Hepatic stellate cell (primary cell): Measurements from ENCODE around the gene GOLGA8K.
"Not testable (repeated sequence)": the region's sequence is repeated elsewhere in the genome, so short reads cannot be mapped to it uniquely, and the experiment has no call there.

ENCODE experiments used
- DNase-seq: peaks from one replicate; pipeline ENCODE4 v3.0.0; 2011; ENCODE audit warnings: low spot score

The GOLGA8K gene

DNA sequence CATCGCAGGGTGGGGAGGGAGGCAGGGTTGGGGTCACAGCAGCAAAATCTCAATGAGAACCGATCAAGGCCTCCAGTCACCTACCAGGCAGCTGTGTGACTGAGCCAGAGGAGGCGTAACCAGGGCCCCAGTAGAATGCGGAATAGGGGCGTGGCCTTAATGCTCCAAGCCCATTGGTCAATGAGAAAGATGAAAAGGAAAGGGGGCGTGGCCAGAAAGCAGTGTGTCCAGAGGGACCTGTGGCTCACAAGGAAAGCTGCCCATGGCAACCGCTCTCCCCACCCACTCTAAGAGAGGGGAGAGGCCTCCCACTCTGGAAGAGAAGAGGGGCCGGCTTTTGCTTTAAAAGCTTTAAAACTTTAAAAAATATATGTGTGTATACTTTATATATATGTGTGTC lies at the start of gene GOLGA8K:
Gene GOLGA8K, minus strand, starts transcription at position 101 of the 400 bp plus-strand sequence. Its CDS starts 98 bp downstream, at position 3.
- not testable (repeated sequence) for DNase-seq

DNA sequence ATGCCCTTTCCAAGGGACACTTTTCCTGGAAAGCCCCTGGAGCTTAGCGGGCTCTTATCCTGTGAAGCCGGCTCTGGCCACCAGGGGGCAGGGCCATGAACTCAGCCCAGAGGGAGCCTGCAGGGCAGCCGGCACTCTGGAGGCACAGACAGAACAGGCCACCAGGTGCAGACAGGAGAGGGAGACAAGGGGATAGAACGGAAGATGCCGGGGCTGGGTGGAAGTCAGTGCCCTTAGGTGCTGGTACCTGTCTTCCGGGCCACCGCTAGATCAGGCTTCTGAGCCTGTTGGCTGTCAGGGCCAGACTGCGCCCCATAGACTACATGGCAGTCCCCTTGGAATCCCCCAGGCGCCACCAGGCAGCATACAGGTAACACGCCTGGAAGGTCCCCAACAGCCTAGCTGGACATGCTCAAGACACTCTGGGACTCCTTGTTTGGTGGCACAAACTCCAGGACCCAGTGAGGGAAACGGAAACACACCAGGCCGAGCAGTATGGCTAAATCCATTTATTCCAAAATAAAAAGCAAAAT lies 37.4 kb upstream of the GOLGA8K start:
- not testable (repeated sequence) for DNase-seq

- not testable (repeated sequence) for DNase-seq
Measured at GRCh38 chr15:32434102-32434963, 31.2 kb upstream of the GOLGA8K start.

DNA sequence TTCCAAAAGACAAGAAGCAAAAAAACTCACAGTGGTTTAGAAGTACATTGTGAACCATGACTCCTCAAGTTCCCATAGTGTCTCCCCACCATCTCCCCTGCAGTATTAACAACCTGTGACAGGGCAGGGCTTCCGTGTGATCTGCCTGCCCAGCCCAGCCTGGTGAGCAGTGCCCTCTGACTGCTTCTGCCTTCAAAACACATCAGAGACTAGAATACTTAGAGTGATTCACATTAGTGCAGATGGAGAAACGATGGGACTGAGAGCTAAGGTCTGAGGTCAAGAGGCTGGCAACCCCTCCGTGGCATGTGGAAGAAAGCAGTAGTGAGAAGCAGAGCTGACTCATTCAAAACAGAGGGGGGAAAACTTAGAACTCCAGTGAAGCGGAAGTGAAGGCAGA lies 24.5 kb upstream of the GOLGA8K start:
- DNase-seq: not testable (repeated sequence)

GRCh38 chr15:32426511-32426910 lies 23.4 kb upstream of the GOLGA8K start:
- DNase-seq: not testable (repeated sequence)

DNA sequence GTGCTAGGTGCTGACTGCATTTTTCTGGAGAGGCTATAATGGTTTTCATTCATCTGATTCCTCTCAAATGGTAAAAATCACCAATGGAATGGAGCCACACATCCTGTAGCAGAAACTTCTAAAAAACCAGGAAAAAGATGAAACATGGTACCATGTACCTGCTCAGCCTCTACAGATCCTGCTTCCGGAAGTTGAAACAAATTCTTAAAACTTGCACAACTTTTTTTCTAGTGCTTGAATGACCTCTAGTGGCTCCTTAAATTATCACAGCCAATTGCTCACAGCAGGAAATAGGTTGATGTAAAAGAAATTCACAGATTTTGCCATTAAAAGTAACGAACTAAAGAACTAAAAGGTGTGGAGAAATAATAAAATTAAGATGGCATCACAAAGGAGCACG lies 4.8 kb upstream of the GOLGA8K start:
- DNase-seq: not testable (repeated sequence)

GRCh38 chr15:32396522-32396921 lies 6.6 kb downstream of the GOLGA8K start:
- not testable (repeated sequence) for DNase-seq

- not testable (repeated sequence) for DNase-seq
Measured at GRCh38 chr15:32394745-32395144, 8.3 kb downstream of the GOLGA8K start.

DNA sequence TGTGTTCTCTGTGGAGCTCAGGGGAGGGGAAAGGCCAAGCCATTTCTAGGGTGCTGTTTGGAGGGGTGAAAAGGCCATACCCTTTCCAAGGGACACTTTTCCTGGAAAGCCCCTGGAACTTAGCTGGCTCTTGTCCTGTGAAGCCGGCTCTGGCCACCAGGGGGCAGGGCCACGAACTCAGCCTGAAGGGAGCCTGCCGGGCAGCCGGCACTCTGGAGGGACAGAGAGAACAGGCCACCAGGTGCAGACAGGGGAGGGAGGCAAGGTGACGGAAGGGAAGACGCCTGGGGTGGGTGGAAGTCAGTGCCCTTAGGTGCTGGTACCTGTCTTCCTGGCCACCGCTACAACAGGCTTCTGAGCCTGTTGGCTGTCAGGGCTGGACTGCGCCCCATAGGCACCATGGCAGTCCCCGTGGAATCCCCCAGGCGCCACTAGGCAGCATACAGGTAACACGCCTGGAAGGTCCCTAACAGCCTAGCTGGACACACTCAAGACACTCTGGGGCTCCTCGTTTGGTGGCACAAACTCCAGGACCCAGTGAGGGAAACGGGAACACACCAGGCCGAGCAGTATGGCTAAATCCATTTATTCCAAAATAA lies 14.9 kb downstream of the GOLGA8K start:
- DNase-seq: not testable (repeated sequence)

- DNase-seq: not testable (repeated sequence)
Measured at GRCh38 chr15:32385823-32386495, 17.1 kb downstream of the GOLGA8K start.

DNA sequence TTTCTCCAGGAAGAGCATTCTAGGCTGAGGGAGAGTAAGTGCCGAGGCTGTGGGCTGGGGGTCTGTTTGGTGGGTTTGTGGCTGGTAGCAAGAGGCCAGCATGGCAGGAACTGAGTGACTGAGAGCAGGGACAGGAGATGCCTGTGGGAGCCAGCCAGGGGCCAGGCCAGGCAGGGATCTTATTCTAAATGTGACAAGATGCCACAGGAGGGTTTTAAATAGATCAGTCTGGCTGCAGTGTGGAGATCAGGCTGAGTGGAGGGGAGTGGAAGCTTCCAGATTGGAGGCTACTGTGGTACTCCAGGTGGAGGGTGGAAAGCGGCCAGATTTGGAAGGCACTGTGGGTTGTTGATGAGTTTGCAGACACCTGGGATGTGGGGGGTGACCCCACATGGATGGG lies 28.9 kb downstream of the GOLGA8K start:
- not testable (repeated sequence) for DNase-seq

DNA sequence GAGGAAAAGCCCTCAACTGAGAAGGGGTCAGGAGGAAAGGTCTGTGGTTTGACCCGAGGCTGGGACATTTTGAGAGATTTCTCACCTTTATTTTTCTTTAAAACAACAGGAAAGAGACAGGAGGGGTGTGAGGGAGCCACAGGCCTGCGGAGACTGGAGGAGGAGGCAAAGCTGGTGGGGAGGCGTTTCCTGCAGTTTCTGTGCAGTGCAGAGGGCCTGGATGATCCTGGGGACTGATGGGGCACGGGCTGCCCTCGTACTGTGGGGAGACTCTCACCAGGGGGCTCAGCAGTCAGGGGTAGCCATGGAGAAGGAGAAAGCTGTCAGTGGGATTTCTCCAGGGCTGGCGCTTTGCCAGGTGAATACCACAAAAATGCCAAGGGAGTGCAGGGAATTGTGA lies 29.4 kb downstream of the GOLGA8K start:
- DNase-seq: not testable (repeated sequence)

GRCh38 chr15:32372075-32372474 lies 31.0 kb downstream of the GOLGA8K start:
- DNase-seq: not testable (repeated sequence)

DNA sequence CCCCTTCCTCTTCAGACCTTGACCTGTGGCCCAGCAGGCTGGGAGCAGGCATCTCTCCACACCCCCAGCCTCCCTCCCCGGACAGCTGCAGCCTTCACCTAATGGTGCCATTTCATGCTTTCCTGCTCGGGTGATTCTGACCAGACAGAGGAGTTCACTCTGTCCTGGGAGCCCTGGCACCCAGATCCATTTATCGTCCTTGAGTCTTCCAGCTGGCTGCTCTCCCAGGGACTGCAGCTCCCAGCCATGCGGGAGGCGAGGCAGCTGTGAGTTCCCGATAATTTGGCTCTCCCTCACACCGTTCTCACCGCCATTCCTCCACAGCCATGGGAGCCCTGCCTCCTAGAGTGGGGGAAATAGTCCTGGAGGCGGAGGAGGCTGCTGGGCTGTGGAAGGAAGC lies 32.6 kb downstream of the GOLGA8K start:
- not testable (repeated sequence) for DNase-seq

- DNase-seq: not testable (repeated sequence)
Measured at GRCh38 chr15:32370064-32370463, 33.0 kb downstream of the GOLGA8K start.

DNA sequence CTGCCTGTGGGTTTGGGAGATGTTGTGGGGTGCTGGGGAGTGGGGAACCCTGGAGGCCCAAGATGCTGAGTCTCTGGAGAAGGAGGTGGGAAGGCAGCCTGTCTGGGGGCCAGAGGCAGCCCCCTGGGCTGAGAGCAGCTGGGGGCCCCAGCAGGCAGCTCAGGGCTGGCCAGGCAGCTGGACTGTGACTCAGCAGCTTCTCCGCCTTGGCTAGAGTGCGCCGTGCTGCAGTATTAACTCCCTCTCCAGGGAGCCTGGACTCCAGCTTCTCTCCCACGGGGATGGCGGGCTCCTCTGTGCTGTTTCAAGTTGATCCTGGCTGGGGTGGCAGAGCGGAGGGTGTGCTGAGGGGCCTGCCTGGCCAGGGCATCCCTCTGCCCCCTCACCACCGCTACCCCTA lies 36.6 kb downstream of the GOLGA8K start:
- not testable (repeated sequence) for DNase-seq

GRCh38 chr15:32365955-32366354 lies 37.1 kb downstream of the GOLGA8K start:
- not testable (repeated sequence) for DNase-seq

DNA sequence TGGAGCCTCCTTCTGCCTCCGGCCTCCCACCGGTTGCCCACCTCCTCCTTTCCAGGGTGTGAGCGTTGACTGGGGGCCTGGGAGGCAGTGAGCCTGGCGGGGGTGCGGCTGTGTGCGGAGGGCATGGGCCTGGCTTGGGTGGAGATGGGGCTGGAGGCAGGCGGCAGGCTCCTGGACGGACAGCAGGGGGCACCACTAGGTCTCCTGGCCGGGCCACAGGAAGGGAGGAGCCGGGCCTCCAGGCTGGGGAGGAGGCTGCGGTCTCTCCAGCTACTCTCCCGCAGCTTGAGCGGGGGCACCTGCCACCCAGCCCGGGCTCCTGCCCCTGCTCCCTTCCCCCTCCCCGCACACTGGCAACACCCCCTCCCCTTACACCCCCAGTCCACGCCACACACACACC lies 38.1 kb downstream of the GOLGA8K start:
- not testable (repeated sequence) for DNase-seq

- DNase-seq: not testable (repeated sequence)
Measured at GRCh38 chr15:32363449-32363848, 39.6 kb downstream of the GOLGA8K start.

- DNase-seq: not testable (repeated sequence)
Measured at GRCh38 chr15:32361662-32362061, 41.4 kb downstream of the GOLGA8K start.

DNA sequence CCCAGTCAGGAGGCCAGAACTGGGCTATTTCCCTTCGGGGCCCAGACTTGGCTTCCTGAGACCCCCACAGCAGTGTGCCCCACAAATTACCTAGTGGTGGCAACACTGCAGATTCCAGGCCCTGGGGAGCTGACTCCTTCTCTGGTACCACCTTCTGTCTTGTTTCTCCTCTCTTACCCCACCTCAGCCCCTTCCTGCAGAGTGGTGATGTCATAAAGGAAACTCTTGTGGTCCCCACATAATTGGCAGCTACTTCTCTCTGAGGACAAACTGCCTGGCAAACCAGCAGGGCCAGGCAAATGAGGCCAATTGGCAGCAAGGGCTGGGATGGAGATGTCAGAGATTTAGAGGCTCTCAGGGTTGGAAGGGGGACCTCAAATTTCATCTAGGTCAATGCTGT lies 44.6 kb downstream of the GOLGA8K start:
- not testable (repeated sequence) for DNase-seq

DNA sequence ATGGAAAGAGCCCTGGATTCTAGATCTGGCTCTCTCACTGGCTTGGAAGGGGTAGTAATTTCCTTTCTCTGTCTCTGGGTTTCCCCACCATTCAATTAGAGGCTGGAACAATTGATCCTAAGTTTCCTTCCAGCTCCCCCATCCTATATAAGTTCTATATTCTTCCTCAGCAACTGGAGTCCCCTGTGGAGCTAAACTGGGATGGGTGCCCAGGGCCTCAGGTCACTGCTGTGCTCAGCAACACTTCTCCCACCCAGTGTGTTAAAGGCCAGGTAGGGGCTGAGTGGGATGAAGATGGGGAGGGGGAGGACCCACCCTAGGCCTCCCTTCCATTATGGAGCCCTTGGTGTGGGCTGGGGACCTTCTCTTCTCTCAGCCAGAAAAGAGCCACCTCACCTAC lies 46.2 kb downstream of the GOLGA8K start:
- not testable (repeated sequence) for DNase-seq
